GM13976 (cell line): ENCODE measurements around the gene DPEP2.

ENCODE experiments used
- DNase-seq: peaks from one replicate; pipeline ENCODE4 v3.0.0; 2012; ENCODE audit warnings: low spot score
- in situ Hi-C: fragments of 300-500 bp; cut with MboI; formaldehyde crosslinking; loops from one replicate; pipeline ENCODE4 v1.12.0; 2022; ENCODE audit warnings: low sequenced_read_pairs, mixed read lengths, inconsistent platforms; ENCODE audit not compliant: unreplicated experiment
- TF ChIP-seq, protein P1 (sequence below): IDR thresholded peaks from 2 replicates; pipeline ENCODE4 v1.5.1; 2012; ENCODE audit warnings: borderline replicate concordance, mild to moderate bottlenecking; ENCODE audit not compliant: insufficient read depth; ENCODE audit errors: extremely low read depth, missing control alignments, control extremely low read depth

The DPEP2 gene

DNA sequence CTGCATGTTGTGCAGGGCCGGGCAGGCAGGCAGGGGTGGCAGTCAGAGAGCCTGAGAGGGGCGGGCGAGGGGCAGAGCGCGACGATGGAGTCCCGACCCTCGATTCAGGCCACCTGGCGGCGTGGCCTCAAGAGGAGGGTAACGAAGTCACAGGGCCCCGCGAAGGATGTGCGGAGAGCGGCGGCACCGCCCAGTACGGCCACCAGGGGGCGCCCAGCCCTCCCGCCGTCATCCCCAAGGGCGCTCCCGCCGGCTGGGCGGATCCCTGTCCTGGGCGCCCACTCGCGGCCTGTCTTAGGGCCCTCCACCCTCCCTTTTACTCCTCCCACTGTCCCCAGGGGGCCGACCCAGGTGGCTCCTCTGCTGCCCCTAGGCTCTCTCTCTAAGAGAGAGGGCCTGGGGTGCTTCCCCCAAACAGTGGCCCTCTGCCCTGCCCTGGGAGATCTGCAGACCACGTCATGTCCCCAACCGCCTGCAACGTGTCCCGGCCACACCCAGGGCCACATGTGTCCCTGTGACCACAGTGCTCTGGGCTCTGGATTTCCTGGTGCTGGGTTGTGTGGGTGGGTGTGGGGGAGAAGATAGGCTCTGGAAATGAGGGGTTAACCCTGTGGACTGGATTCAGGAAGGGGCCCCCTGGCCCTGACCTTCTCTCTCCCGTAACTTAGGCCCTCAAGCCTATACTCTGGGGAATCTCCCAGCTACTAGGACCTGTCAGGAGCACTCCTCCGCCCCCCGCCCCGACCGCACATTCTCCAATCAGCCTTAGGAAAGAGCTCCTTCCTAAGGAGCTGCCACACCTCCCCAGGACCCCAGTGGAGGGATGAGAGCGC lies 5.9 kb downstream of the DPEP2 start:
- in situ Hi-C loops: no loop called here
- DNase-seq: peak; percentile 91
- TF ChIP-seq, protein P1, sequence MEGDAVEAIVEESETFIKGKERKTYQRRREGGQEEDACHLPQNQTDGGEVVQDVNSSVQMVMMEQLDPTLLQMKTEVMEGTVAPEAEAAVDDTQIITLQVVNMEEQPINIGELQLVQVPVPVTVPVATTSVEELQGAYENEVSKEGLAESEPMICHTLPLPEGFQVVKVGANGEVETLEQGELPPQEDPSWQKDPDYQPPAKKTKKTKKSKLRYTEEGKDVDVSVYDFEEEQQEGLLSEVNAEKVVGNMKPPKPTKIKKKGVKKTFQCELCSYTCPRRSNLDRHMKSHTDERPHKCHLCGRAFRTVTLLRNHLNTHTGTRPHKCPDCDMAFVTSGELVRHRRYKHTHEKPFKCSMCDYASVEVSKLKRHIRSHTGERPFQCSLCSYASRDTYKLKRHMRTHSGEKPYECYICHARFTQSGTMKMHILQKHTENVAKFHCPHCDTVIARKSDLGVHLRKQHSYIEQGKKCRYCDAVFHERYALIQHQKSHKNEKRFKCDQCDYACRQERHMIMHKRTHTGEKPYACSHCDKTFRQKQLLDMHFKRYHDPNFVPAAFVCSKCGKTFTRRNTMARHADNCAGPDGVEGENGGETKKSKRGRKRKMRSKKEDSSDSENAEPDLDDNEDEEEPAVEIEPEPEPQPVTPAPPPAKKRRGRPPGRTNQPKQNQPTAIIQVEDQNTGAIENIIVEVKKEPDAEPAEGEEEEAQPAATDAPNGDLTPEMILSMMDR: peak; percentile 96

DNA sequence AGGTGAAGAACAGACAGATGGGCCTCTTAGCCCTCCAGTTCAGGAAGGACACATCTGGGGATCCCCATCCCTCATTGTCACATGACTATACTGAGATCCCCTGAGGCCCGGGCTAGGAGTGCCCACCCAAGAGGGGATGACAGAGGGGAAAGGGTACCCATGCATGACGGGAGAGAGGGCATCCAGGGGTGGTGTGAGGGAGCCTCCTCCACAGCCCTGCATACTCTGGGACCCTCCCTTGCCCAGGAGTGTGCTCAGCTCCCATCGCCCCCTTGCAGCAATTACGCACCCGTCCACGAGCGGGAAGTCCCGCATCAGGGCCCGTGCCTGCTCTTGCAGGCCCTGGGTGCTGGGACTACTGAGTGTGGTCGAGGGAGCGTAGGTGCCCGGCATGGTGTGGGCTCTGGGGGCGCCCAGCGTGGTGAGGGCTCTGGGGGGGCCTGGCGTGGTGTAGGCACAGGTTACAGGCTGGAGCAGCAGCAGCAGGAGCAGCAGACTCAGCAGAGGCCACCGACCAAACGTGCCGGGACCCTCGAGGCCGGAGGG lies 6.5 kb downstream of the DPEP2 start:
- TF ChIP-seq, protein P1: no peak
- DNase-seq: peak; percentile 33
- in situ Hi-C loops: no loop called here

DNA sequence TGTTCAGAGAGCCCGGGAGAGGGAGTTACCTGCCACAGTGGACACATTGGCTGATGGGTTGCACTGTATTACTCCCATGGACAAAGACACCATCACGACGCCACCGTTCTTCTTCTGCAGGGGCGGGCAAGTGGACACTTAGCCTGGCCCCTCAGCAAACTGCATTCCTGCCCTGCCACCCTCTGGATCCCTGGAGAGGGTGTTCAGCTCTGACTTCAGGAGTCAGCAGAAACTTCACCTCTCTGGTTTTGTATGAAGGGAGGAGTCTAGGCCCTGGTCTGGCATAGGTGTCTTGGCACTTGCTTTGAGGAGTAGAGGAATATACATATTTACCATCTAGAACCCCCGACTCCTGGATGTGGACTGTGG lies 9.3 kb downstream of the DPEP2 start:
- no peak for DNase-seq
- TF ChIP-seq, protein P1: no peak
- in situ Hi-C loops: no loop called here

DNA sequence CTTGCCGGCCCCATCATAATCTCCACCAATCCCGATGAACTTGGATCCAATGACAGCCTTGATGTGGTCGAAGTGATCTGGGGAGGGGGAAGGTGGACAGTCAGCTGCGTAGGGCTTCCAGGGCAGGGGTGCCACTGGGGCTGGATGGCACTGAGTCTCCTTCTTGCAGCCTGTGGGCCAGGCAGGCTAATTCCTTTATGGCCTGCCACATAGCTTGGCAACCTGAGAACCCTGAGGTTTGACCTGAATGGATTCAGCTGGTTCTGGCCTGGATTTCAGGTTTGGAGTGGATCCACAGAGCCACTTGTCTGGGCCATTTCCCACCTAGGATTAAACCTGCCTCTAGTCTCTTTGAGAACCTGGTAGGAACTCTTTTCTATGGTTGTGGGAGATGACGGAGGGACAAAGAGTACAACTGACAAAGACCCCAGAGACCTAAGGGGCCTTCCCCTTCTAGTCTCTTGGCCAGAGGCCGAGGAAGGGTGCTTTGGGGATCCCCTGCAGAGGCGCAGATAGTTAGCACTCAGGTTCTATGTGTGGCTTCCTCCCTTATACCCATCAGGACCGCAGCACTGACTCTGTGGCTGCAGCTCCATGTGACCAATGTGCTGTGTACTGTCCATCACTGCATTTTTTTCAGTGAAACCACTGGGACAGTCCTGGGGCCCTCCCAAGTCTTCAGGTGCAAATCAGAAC lies 9.8 kb downstream of the DPEP2 start:
- DNase-seq: no peak
- TF ChIP-seq, protein P1: no peak
- in situ Hi-C loops: no loop called here

DNA sequence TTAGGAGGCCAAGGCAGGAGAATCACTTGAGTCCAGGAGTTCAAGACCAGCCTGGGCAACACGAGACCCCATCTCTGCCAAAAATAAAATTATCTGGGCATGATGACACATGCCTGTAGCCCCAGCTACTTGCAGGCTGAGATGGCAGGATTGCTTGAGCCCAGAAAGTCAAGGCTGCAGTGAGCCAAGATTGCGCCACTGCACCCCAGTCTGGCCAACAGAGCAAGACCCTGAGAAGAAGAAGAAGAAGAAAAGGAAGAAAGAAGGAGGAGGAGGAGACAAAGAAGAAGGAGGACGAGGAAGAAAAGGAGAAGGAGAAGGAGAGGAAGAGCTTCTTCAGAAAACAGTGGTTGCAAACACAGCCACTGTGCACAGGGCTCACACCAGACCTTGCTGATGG lies 10.6 kb downstream of the DPEP2 start:
- TF ChIP-seq, protein P1: no peak
- no peak for DNase-seq
- in situ Hi-C loops: no loop called here

DNA sequence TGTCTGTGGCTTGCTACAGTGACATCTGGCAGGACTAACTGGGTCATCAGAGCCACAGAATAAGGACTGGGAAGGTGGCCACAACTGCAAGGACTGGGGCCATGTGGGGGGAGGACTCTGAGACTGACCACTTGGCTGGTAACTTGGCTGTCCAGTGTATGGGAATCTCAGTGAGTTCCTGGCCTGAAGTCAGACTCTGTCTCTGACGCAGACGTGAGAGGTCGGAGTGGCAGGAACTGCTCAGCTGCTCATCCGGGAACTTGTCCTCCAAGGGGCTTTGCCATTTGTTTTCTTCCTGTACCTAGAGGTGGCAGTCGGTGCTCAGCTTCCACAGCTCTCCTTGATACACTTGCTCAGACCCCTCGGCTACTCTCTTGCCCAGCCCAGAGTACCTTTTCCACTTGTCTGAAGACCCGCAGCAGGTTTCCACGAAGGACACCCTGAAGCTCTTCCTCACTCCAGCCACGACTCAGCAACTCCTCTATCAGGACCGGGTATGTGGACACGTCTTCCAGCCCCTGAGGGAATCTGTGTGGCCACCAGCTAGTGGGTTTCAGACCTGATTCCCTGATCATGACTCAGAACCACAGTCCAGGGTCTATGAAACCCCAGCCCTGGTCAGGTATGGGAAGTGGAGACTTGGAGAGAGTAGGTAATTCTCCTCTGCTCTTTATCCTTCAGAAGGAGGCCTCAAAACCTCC lies 11.7 kb downstream of the DPEP2 start:
- no peak for DNase-seq
- in situ Hi-C loops: no loop called here
- TF ChIP-seq, protein P1: no peak
